Fibroblast of lung (primary cell): ENCODE data around the gene SOCS2. TPM values are rescaled to one million over a fixed set of nuclear protein-coding genes. Genes with fewer than 3 reads are reported as not detected.
A peak's percentile ranks its signal among the peaks of the same experiment; 100 is the strongest.

Experiments used
- DNase-seq, 2 donors: peaks; one replicate each; pipeline versions ENCODE4 v3.0.0 to v3.0.0-alpha.2; 2010; ENCODE audit warnings: low read depth in 2 of 2
- H2AFZ ChIP-seq: 2 replicates; pipeline ENCODE4 v1.5.1; 2012; ENCODE audit warnings: low read length, control low read depth, inconsistent platforms
- H3K27ac ChIP-seq: 2 replicates; pipeline ENCODE4 v1.5.1; 2011; ENCODE audit warnings: low read length, control low read depth; ENCODE audit not compliant: insufficient read depth
- H3K27me3 ChIP-seq: 2 replicates; pipeline ENCODE4 v1.5.1; 2011; ENCODE audit warnings: mild to moderate bottlenecking, low read length; ENCODE audit not compliant: control insufficient read depth, insufficient read depth
- H3K36me3 ChIP-seq: 2 replicates; pipeline ENCODE4 v1.5.1; 2011; ENCODE audit warnings: low read length; ENCODE audit not compliant: control insufficient read depth, insufficient read depth
- H3K4me1 ChIP-seq: 2 replicates; pipeline ENCODE4 v1.5.1; 2011; ENCODE audit warnings: low read length; ENCODE audit not compliant: control insufficient read depth, insufficient read depth; ENCODE audit errors: extremely low read depth
- H3K4me2 ChIP-seq: 2 replicates; pipeline ENCODE4 v1.5.1; 2011; ENCODE audit warnings: low read length, control low read depth; ENCODE audit not compliant: insufficient read depth; ENCODE audit errors: extremely low read depth
- H3K4me3 ChIP-seq, 4 experiments: fragments of 200-600 bp in 1 of 4; sonication (generic) in 1 of 4; replicated peaks in 1 of 4; 2 replicates each; pipeline ENCODE4 v1.5.1; 2011 to 2016; ENCODE audit warnings: low read length in 4 of 4, low read depth in 3 of 4, mild to moderate bottlenecking in 3 of 4, control low read depth in 2 of 4, inconsistent platforms in 1 of 4, mixed read lengths in 1 of 4; ENCODE audit not compliant: insufficient read depth in 1 of 4; ENCODE audit errors: control extremely low read depth in 1 of 4
- H3K79me2 ChIP-seq: 2 replicates; pipeline ENCODE4 v1.5.1; 2012; ENCODE audit warnings: mild to moderate bottlenecking, low read length, inconsistent platforms; ENCODE audit not compliant: control insufficient read depth, insufficient read depth
- H3K9ac ChIP-seq: 2 replicates; pipeline ENCODE4 v1.5.1; 2011; ENCODE audit warnings: mild to moderate bottlenecking, low read length, control low read depth; ENCODE audit not compliant: insufficient read depth
- H3K9me3 ChIP-seq: 2 replicates; pipeline ENCODE4 v1.5.1; 2012; ENCODE audit warnings: low read depth, low read length; ENCODE audit not compliant: control insufficient read depth, insufficient read depth
- H4K20me1 ChIP-seq: 2 replicates; pipeline ENCODE4 v1.5.1; 2011; ENCODE audit warnings: low read length; ENCODE audit not compliant: control insufficient read depth, insufficient read depth; ENCODE audit errors: extremely low read depth
- EZH2 ChIP-seq: IDR thresholded peaks from 2 replicates; pipeline ENCODE4 v1.5.1; 2012; ENCODE audit warnings: low read length, control low read depth, mild to moderate bottlenecking; ENCODE audit errors: missing control alignments
- polyA plus RNA-seq, 2 donors: library from polyadenylated mRNA; depleted of rRNA in 1 of 2; stranded (reverse) in 1 of 2; unstranded in 1 of 2; fragments of >200 nt; gene quantifications; 2 replicates each; pipeline ENCODE4 v1.2.1, GENCODE V29; 2011 to 2012; ENCODE audit warnings: missing spikeins in 1 of 2
- total RNA-seq: library from RNA; depleted of rRNA; stranded (reverse); fragments of >200 nt; gene quantifications from 2 replicates; pipeline ENCODE4 v1.2.1, GENCODE V29; 2014
- TF ChIP-seq, protein P1 (sequence below), 2 donors: IDR thresholded peaks in 1 of 2; conservative IDR thresholded peaks in 1 of 2; 1 replicate in 1 of 2; 2 replicates in 1 of 2; pipeline ENCODE4 v1.5.1; 2011 to 2012; ENCODE audit warnings: low read length in 2 of 2, control low read depth in 1 of 2, inconsistent platforms in 1 of 2, low read depth in 1 of 2, mild to moderate bottlenecking in 1 of 2

Gene SOCS2
- total and polyA plus RNA-seq, 2 donors (not counting 1 experiment from before 2014, with no cell fraction given), result 105 to 113 TPM

DNA sequence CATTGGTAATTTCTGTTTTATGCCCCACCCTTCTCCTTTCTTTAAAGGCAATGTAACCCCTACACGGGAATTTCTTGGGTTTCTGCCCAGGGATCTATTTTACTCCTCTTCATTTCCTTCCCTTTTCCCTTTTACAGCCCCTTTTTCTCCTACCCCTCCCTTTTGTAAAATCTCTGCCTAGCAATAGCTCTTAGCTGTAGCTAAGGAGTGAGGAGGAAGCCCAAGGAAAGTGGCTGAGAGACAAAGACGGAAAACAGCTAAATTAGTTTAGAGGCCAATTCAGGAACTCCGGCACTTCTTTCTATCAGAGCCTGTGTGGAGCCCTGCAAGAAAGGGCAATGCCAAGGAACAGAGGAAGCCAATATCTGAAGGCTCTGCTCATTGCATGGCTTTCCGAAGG is 40.3 kb downstream of the SOCS2 start:
- no peak overlapping the region for H2AFZ ChIP-seq
- H3K9me3 ChIP-seq, result no peaks in the 10 kb centered on the region
- peaks cover 2% of the 10 kb centered on the region for H3K4me1 ChIP-seq
- H3K27me3 ChIP-seq, result no peaks in the 10 kb centered on the region
- no peak overlapping the region for H3K4me3 ChIP-seq
- H4K20me1 ChIP-seq, result no peaks in the 10 kb centered on the region
- no peaks in the 10 kb centered on the region for H3K36me3 ChIP-seq
- H3K27ac ChIP-seq, result no peak overlapping the region
- no peak for TF ChIP-seq EZH2
- TF ChIP-seq, protein P1, sequence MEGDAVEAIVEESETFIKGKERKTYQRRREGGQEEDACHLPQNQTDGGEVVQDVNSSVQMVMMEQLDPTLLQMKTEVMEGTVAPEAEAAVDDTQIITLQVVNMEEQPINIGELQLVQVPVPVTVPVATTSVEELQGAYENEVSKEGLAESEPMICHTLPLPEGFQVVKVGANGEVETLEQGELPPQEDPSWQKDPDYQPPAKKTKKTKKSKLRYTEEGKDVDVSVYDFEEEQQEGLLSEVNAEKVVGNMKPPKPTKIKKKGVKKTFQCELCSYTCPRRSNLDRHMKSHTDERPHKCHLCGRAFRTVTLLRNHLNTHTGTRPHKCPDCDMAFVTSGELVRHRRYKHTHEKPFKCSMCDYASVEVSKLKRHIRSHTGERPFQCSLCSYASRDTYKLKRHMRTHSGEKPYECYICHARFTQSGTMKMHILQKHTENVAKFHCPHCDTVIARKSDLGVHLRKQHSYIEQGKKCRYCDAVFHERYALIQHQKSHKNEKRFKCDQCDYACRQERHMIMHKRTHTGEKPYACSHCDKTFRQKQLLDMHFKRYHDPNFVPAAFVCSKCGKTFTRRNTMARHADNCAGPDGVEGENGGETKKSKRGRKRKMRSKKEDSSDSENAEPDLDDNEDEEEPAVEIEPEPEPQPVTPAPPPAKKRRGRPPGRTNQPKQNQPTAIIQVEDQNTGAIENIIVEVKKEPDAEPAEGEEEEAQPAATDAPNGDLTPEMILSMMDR (conservative IDR thresholded peaks at IDR 0.05 in 1 of 2, IDR thresholded peaks at IDR 0.05 in 1 of 2; ENCODE audit: low read depth in 1 of 2, low read length in 2 of 2), result no peak
- no peak for DNase-seq
- H3K4me2 ChIP-seq, result no peak overlapping the region
- H3K79me2 ChIP-seq, result no peaks in the 10 kb centered on the region
- H3K9ac ChIP-seq, result no peak overlapping the region

DNA sequence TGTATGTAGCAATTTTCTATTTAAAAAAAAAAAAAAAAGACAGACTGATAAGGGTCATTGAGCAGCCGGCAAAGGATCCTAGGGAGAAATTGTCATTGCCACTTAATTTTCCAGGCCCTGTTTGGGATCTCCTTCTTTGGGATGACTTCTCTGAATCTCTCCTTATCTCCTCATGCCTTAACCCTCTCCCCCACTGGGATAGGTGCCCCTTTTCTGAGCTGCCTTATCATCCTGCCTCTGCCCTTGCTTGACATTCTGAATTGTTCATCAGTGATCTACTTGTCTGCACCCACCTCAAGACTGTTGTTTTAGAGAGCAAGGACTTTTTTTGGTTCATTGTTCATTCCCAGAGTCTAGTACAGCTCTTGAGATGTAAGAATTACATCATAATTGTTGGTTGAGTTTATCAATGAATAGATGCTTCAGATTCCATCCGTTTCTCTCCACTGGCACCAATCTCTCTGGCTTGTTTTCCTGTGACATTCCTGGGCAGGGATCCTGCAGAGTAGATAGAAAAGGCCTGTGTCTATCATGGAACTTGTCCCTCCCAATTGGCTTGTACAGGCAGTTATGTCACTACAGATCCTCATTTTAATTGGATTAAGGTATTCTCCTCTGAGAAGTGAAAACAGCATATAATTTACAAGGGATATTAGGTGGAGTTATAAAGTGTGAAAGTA is 42.6 kb downstream of the SOCS2 start:
- Histone ChIP-seq H3K4me1 (peaks cover 2% of the 10 kb centered on the region), H3K4me3 (no peak overlapping the region), H3K4me2 (no peak overlapping the region), H2AFZ (no peak overlapping the region), H3K79me2 (no peaks in the 10 kb centered on the region), H3K27ac (no peak overlapping the region), H3K36me3 (no peaks in the 10 kb centered on the region), H3K9me3 (no peaks in the 10 kb centered on the region), H3K9ac (no peak overlapping the region), H4K20me1 (no peaks in the 10 kb centered on the region), H3K27me3 (no peaks in the 10 kb centered on the region)
- no peak for TF ChIP-seq EZH2
- TF ChIP-seq, protein P1 (conservative IDR thresholded peaks at IDR 0.05 in 1 of 2, IDR thresholded peaks at IDR 0.05 in 1 of 2; ENCODE audit: low read depth in 1 of 2, low read length in 2 of 2), result no peak
- DNase-seq, result peak in 1 of 2 donors; percentile 69

DNA sequence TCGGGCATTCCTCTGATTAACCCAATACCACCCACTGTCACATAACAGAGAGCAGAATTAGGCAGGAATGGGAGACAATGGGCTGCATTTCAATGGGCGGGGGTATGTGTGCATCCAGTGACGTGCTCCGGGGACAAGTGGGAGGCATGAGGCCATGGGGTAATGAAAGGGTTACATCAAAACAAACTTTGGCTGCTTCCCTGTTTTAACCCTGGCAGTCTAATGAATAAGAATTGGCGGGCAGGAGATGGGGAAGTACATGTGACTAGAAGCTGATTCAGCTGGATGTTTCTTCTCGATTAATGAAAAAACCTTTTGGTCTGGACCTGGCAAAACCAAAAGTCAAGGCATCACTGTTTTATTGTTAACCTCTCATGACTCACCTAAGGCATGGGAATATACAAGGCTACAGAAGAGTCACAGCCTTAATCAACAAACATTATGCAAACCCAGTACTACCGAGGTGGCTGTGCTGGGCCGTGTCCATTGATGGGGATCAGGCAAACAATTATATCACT is 44.2 kb downstream of the SOCS2 start:
- peak overlapping the region; percentile 3 for H3K27ac ChIP-seq
- TF ChIP-seq, protein P1 (conservative IDR thresholded peaks at IDR 0.05 in 1 of 2, IDR thresholded peaks at IDR 0.05 in 1 of 2; ENCODE audit: low read depth in 1 of 2, low read length in 2 of 2), result no peak
- TF ChIP-seq EZH2, result no peak
- H3K4me3 ChIP-seq, result no peak overlapping the region

More for the DNA sequence above, 44.2 kb downstream of the SOCS2 start:
- Histone ChIP-seq H3K4me1 (peaks cover 2% of the 10 kb centered on the region), H4K20me1 (no peaks in the 10 kb centered on the region), H3K4me2 (no peak overlapping the region), H3K36me3 (no peaks in the 10 kb centered on the region), H3K9me3 (no peaks in the 10 kb centered on the region), H3K79me2 (no peaks in the 10 kb centered on the region), H2AFZ (no peak overlapping the region), H3K9ac (no peak overlapping the region), H3K27me3 (no peaks in the 10 kb centered on the region)
- DNase-seq, result peak; percentile 44 to 83
